Kidney tubule cell (primary cell): Measurements from ENCODE around the gene KAT8.
A peak's percentile ranks its signal among the peaks of the same experiment; 100 is the strongest.
"Not testable (repeated sequence)": the region's sequence is repeated elsewhere in the genome, so short reads cannot be mapped to it uniquely, and the experiment has no call there.

ENCODE experiments used
- DNase-seq: peaks from one replicate; pipeline ENCODE4 v3.0.0-alpha.2; 2018; ENCODE audit warnings: low spot score

KAT8 gene

DNA sequence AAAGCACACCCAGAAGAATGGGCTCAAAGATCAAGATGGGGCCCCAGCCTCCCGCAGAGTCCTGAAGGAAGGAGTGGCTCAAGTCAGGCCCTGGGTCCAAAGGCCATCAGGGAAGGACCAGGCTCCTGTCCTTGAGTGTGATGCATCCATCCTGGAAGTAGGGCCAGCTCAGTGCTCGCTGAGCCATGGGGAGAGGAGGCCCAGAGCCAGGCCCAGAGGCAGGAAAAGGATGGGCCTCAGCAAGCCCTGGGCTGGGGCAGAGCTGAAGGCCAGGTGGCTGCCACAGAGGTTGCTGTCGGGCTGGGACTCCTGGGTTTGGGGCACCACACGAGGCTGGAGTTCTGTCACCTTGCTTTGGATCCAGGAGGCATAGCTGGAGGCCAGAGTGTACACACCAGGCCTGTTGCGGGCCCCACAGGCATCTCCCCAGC, 14.4 kb downstream of the KAT8 start:
- peak; percentile 75 for DNase-seq

DNA sequence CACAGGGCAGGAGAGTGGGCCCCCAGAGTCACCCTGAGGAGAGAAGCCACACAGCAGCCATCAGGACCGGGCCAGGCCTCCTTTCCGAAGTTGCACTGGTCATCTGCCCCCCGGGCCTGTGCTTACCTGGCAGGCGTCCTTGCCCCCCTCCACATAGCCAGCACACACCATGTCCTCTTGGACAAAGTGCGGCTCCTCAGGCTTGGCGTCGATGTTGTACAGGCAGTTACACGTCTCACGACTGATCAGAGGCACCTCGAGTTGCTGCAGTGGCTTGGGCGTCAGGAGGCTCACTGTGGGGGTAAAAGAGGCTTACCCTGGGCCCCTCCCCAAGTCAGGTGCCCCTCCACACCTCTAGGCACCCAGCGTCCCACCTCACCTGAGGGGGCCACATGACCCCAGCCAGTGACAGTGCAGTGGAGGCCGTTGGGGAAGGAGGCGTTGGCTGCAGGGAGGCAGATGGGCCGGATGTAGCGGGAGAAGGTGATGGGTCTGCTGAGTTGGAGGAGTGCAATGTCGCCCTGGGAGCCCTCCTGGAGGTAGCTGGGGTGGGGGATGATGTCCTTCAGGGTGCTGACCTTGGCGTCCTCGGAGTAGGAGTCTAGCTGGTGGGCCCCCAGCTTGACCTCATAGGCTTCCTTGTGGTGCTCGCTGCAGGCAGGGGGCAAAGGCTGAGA, 15.0 kb downstream of the KAT8 start:
- DNase-seq: no peak

DNA sequence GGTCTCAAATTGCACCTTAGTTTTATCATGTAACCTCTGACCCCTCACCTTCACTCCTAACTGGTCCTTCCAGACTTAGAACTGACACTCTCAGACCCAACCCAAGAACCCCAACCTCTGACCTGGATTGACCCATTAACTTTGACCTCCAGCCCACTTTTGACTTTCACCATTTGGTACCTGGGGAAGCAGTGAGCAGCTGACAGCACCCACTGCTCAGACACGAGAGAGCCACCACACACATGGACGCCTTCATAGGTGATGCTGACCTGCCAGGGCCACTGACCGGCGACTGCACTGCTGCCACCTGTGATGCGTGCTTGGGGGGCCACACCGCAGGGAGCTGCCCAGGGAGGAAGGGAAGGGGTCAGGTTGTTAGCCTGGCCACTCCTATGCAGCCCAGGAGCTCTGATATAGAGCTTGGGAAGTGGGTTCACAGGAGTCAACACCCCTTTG, 15.6 kb downstream of the KAT8 start:
- no peak for DNase-seq

DNA sequence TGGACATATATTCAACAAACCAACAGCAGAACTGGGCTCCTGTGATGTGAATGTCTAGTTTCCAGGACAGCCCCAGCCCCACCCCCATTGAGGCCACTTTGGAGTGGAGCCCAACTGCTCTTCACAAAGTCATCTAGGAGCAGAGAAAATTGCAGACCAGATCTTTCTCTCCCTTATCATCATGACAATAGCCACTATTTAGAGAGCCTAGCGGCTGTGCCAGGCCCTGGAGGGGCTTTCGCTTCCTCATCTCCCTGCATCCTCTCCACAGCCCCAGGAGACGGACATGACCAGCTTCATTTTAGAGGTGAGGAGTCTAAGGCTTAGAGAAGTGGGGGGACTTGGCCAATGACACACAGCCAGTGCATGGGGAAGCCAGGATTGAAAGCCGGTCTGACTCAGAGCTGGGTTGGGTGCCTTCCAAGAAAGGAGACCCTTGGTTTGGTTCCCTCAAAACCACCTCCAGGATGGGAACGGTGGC, 16.7 kb downstream of the KAT8 start:
- DNase-seq: peak; percentile 72

DNA sequence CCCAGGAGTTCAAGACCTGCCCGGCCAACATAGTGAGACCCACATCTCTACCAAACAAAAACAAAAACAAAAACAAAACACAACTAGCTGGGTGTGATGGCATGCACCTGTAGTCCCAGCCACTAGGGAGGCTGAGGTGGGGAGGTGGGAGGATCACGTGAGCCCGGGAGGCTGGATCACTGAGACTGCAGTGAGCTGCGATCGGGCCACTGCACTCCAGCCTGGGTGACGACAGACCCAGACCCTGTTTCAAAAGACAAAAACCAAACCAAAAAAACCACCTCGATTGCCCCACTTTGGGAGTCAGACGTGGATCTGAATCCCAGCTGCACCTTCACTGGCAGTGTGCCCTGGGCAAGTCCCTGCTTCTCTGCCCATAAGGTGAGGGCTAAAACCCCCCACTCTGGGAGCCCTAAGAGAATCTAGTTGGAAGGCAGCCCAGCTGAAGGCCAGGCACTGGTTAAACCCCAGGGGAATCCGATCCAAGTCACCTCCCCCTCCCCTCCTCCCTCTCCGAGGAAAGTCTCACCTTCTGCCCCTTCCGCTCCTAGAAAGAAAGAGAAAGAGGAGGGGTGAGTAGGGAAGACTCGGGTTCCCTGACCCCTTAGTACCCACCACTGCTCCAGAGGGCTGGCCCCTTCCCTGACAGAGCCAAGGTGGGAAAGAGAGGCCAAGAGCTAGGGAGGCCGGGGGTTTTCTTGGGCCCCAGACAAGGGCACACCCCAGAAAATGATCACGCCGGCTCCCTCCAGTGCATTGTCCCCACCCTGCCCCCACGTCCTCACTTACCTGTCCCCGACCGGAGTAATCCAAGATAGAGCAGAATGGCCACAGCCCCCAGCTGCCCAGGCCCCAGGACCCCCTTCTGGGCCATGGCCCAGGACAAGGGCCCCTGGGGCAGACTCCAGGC, 17.4 kb downstream of the KAT8 start:
- DNase-seq: peak; percentile 65

DNA sequence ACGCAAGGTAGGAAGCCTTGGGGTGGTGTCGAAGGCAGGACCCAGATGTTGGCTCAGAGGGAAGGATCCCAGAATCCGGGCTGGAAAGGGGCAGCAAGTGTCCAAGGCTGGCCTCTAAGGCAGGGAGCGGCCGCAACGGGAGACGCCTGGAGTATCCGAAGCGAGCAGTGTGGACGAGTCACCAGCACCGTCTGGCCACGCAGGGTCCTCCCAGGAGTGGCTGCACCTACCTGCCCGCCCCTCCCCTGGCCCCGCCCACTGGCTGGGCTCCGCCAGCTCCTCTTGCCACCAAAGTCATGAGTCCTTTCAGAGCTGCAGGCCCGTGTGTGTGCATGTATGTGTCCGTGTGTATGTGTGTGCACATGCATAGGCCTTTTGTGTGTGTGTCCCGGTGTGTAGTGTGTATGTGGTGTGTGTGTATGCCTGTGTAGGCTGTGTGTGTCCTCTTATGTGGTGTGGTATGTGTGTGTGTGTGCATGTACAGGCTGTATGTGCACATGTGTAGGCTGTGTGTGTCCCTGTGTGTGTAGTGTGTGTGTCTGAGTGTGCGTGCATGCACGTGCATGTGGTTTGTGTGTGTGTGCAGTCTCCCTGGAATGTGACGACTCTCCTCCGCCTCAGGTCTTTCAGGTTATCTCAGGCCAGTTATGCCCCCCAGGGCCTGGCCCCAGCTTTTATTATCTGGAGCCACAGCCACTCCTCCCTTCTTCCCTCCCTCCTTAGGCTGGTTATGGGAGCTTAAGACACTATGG, 18.2 kb downstream of the KAT8 start, which contains the start of gene PRSS8:
Gene PRSS8 (minus strand): TSS at position 193 of the 752 bp plus-strand sequence. CDS start 229 bp downstream, outside the sequence.
- DNase-seq: peak; percentile 80

DNA sequence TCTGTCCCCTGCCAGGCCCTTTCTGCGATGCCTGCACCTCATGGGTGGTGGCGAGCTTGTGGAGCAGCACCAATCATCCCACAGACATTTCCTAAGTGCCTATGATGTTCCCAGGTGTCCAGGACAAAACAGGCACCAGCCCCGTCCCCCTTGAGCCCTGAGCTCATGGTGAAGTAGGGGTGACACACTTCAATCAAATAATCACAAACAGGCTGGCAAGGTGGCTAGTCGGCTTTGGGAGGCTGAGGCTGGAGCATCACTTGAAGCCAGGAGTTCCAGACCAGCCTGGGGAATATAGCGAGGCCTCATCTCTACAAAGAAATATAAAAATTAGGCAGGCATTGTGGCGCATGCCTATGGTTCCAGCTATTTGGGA, 18.8 kb downstream of the KAT8 start:
- no peak for DNase-seq

DNA sequence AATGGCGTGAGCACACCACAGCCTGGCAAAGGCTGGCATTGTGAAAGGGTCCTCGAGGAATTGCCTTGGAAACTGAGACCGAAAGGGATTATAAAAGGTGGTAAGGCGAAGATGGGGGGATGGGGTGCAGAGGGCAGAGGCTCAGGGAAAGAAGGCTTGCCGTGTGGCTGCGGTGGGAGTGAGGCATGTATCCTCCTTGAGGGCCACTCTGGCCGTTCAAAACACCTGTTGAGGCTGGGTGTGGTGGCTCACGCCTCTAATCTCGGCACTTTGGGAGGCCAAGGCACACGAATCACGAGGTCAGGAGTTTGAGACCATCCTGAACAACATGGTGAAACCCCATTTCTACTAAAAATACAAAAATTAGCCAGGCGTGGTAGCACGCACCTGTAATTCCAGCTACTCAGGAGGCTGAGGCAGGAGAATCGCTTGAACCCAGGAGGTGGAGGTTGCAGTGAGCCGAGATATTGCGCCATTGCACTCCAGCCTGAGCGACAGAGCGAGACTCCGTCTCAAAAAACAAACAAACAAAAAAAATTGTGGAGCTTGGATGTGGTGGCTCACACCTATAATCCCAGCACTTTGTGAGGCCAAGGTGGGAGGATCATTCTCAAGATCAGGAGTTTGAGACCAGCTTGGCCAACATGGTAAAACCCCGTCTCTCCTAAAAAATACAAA, 19.5 kb downstream of the KAT8 start:
- not testable (repeated sequence) for DNase-seq

DNA sequence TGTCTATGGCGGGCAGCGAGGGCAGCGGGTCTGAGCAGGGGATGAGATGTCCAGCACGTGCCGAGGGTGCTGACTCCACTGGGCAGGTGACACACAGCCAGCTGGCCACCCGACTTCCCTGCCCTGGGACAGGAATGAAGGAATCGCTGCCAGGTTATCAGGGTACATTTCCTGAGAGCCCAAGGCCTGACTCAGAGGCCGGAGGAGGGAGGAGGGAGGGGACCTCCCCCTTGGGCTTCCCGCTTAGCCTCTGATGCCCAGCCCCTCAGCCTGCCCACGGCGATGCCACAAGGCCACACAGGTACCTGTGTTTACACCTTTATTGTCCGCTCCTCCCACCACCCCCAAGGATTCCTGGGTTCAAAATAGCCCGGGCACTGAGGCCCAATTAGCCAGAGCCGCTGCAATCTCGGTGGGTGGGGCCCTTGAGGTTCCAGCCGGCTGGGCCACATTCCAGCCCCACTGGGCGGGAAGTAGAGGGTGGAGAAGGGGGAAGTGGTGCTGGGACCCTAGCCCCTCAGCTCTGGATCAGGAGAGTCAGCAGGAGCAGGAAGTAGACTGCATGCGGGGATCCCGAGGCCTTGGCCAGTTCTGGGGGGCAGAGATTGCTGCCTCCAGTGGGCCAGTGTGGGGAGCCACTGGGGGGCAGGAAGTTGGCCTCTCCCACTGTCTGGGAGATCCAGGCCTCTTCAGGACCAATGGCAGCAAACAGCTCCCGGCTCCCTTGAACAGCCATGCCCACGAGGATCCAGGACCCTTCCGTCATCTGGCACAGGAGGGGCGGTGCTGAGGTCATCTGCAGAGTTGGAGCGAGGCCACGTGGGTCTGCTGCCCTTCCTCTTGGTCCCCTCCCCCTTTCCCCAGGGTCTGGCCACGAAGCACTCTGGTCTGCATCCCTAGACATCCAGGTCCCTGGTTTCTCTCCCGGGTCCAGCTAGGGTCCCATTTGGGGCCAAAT, 21.4 kb downstream of the KAT8 start:
- DNase-seq: peak; percentile 94

DNA sequence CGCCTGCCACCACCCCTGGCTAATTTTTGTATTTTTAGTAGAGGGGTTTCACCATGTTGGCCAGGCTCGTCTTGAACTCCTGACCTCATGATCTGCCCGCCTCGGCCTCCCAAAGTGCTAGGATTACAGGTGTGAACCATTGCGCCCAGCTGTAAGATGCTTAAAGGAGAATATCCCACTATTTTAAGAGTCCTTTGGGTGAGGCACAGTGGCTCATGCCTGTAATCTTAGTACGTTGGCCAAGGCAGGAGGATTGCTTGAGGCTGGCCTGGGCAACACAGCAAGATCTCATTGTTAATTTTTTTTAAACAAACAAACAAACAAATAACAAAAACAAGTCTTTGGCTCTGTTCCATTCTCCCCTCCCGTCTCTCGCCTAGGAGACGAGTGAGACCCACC, 23.6 kb downstream of the KAT8 start:
- DNase-seq: not testable (repeated sequence)

DNA sequence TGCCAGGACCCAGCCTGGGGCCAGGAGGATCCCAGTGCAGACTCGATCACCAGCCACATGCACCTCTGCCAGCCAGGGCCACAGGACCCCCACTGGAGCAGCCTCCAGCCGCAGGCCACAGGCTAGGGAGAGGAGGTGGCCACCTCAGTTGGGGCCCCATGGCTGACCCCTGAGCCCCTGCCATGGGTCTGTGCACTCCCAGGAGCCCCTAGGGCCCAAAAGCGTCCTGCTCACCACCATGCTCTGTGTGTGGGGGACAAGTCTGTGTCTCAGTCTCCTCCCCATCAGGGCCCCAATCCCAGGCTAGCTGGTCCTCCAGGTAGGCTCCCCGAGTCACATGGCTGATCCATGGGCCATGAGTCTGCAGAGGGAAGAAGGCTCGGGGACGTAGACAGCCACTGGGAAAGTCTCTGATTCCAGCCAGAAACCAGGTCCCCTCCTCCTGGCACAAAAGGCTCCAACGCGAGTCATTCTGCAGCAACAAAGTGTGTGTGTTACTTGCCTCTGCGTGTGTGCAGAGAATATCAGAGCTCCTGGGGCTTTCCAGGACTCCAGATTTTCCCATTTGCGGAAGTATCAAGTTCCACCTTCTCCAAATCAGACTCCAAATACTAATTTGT, 24.1 kb downstream of the KAT8 start:
- no peak for DNase-seq

DNA sequence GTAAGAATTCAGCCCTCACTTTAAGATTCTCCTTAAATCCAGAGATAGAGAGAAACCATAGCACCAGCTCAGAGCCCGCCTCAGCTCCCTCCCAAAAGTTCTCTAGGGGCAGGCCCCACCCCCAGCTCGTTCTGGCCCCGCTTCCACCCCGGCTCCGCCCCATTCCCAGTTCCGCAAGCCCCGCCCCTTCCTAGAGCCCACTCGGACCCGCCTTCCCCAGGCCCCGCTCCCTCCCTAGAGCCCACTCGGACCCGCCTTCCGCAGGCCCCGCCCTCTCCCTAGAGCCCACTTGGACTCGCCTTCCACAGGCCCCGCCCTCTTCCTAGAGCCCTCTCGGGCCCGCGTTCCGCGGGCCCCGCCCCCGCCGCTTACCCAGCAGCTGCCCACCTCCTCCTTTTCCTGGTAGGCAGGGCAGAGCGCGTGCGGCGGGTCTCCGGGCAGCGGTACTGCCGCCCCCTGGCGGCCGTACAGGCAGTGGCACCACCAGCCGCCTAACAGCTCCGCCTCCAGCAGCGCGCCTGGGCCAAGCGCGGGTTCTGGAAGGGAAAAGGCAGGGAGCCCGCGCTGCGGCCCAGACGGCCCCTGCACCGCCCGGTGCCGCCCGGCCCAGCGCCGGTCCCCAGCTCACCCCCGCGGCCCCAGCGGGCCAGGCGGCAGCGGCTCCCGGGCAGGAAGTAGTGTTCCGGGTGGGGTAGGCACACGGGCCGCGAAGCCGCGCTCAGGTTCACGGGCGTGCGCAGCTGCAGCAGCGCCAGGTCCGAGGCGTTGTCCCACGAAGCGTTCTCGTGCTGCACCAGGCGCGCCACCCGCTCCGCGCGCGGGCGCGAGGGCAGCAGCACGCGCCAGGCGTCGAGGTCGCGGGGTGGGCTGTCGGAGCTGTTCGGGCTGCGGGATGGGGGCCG, 24.9 kb downstream of the KAT8 start:
- DNase-seq: peak; percentile 99

DNA sequence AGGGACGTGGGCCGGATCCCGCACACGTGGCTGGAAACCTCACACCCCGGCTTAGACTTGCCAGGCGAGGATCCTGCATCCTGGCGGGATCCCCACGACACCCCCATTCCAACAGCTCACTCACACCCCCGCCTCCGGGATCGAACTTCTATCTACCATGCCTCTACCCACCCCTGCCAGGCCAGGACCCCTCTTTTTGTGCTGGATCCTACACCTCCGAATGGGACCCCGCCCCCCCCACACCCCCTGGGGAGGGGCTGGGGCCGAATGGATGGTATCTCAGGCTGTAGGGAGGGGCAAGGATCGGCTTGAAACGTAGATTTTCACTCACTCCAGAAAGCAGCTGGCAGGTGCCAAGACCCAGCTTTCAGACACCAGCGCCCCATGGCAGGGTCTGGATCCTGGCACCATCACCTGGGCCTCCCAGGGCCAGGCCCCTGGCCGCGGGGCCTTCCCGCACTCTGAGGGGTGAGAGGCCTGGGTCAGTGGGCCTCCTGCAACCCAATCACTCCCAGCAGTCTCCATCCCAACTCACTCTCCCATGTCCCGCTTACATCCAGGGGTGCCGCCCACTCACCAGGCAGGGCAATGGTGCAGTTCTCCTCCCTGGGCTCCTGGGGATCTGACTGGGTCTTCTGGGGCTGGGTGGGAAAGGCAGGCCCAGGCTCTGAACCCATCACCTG, 25.7 kb downstream of the KAT8 start:
- DNase-seq: no peak

DNA sequence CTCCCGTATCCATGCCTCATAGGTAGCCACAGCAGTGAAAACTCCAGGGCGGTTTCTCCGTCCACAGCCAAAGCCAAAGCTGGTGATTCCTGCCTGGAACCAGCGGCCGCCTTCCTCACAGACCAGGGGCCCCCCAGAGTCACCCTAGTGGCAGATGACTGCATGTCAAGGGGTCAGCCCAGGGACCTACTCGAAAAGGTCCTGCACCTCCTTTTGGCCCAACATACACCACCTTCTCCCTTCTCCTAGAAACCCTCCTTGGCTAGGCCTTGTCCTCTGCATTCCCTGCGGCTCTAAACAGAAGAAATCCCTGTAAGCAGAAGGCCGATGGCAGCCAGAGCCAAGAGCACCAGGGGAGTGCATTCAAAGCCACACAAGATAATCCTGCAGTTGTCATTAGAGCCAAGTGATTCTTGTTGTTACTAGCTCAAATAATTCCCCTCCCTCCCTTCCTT, 26.3 kb downstream of the KAT8 start:
- DNase-seq: no peak

DNA sequence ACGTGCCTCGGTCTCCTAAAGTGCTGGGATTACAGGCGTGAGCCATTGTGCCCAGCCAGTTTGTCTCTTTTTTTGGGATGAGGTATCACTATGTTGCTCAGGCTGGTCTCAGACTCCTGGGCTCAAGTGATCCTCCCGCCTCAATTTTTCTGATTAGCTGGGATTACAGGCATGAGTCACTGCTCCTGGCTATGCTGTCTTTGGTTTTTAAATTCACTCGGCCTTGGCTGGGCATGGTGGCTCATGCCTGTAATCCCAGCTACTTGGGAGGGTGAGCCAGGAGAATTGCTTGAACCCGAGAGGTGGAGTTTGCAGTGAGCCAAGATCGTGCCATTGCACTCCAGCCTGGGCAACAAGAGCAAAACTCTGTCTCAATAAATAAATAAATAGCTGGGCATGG, 27.0 kb downstream of the KAT8 start:
- not testable (repeated sequence) for DNase-seq

DNA sequence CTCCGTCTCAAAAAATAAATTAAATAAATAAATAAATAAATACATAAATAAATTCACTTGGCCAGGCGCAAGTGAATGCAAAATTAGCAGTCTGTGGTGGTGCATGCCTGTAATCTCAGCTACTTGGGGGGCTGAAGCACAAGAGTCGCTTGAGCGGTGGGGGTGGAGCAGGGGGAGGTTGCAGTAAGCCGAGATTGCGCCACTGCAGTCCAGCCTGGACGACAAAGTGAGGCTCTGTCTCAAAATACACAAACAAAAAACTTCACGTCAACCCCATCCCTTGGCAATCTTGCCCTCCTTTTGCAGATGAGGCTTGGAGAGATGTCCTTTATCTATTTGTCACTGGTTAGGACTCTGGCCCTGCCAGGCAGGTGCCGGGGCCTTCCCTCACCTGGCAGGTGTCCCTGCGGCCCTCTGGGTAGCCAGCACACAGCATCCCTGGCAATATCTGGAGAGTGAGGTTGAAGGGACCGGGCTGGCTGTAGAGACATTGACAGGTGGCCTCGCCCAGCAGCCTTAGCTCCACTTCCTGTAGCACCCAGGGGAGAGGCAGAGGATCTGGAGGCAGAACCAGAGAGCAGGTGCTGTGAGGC, 28.0 kb downstream of the KAT8 start:
- DNase-seq: no peak

DNA sequence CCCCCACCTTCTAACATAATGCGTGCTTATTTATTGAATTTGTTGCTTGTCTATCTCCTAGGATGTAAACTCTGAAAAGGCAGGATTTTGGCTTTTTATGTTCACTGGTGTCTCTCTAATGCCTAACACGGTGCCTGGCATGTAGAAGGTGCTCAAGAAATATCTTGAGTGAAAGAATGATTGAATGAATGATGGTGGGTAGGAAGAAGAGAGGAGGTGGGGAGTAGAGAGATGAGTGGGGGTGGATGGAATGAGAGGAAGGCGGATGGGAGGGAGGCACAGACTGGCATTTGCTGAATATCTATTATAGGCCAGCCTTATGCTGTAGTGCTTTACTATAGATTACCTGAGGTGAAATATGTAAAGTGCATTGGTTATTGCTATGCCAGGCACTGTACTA, 30.1 kb downstream of the KAT8 start:
- no peak for DNase-seq

DNA sequence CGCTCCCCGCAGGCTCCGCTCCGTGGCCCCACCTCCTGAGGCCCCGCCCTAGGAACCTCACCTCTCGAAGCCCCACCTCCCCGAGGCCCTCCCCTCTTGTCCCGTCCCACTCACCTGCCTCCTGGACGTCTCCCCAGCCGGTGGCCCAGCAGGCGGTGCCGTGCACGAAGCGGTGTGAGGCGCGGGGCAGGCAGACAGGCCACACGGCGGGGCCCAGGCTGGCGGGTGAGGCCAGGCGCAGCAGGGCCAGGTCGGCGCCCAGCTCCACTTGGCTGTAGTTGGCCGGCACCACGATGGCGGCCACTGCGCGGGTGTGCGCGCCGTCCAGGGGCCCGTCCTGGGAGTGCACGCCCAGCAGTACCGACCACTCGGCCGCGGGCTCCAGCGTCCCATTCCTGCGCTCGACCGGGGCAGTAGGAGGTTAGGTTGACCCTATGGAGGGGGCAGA, 30.8 kb downstream of the KAT8 start:
- no peak for DNase-seq
